ENCODE results near the gene CUBN. TPM values are rescaled to one million over a fixed set of nuclear protein-coding genes. Genes with fewer than 3 reads are reported as not detected.

The CUBN gene
- total RNA-seq, 1 experiment from 2014 or later, result 4.6 TPM

- H3K9me3 Mint-ChIP-seq (ENCODE audit: unreplicated experiment), result no peaks in the 10 kb centered on the region
- no peaks in the 10 kb centered on the region for H3K36me3 Mint-ChIP-seq (ENCODE audit: insufficient read depth, unreplicated experiment)
- no peaks in the 10 kb centered on the region for H3K27me3 ChIP-seq (replicated peaks; ENCODE audit: control insufficient read depth, insufficient read depth, low read length)
- no peak overlapping the region for H3K27ac Mint-ChIP-seq (ENCODE audit: unreplicated experiment)
- POLR2A ChIA-PET, result no interaction called here
- no peaks in the 10 kb centered on the region for H3K27me3 Mint-ChIP-seq (ENCODE audit: insufficient read depth, unreplicated experiment)
- H3K4me1 ChIP-seq, result no peaks in the 10 kb centered on the region
- no peaks in the 10 kb centered on the region for H3K9me3 ChIP-seq
- no peak overlapping the region for H3K4me3 ChIP-seq (ENCODE audit: low read depth, low read length)
- H3K4me3 Mint-ChIP-seq (ENCODE audit: unreplicated experiment), result no peak overlapping the region
- TF ChIP-seq CTCF (IDR thresholded peaks at IDR 0.05; ENCODE audit: insufficient read depth in 1 of 2, low read depth in 1 of 2, low read length in 1 of 2, severe bottlenecking in 1 of 2, unreplicated experiment in 1 of 2), result no peak
- H3K36me3 ChIP-seq (ENCODE audit: control insufficient read depth, insufficient read depth, low read length), result no peaks in the 10 kb centered on the region
- DNase-seq, result no peak
- intact Hi-C loops (cut with micrococcal nuclease; ENCODE audit: unreplicated experiment), result no loop called here
- no peaks in the 10 kb centered on the region for H3K4me1 Mint-ChIP-seq (ENCODE audit: low read depth, unreplicated experiment)
- BruUV-seq (replicated peaks), result no TSS peak
- CTCF ChIA-PET, result no interaction called here
Measured at GRCh38 chr10:17029581-17030271, 99.9 kb downstream of the CUBN start.

GRCh38 chr10:17029239-17029580 is 100.4 kb downstream of the CUBN start:
- no peak overlapping the region for H3K4me3 ChIP-seq (ENCODE audit: low read depth, low read length)
- no peaks in the 10 kb centered on the region for H3K36me3 ChIP-seq (ENCODE audit: control insufficient read depth, insufficient read depth, low read length)
- no peak overlapping the region for H3K27ac Mint-ChIP-seq (ENCODE audit: unreplicated experiment)

GRCh38 chr10:17028798-17029197 is 100.8 kb downstream of the CUBN start:
- Histone ChIP-seq H3K4me3 (ENCODE audit: low read depth, low read length) (no peak overlapping the region), H3K9me3 (no peaks in the 10 kb centered on the region), H3K27me3 (replicated peaks; ENCODE audit: control insufficient read depth, insufficient read depth, low read length) (no peaks in the 10 kb centered on the region), H3K4me1 (no peaks in the 10 kb centered on the region), H3K36me3 (ENCODE audit: control insufficient read depth, insufficient read depth, low read length) (no peaks in the 10 kb centered on the region)
- CTCF ChIA-PET, result no interaction called here
- no peaks in the 10 kb centered on the region for H3K4me1 Mint-ChIP-seq (ENCODE audit: low read depth, unreplicated experiment)
- H3K36me3 Mint-ChIP-seq (ENCODE audit: insufficient read depth, unreplicated experiment), result no peaks in the 10 kb centered on the region
- no peak overlapping the region for H3K27ac Mint-ChIP-seq (ENCODE audit: unreplicated experiment)
- no TSS peak for BruUV-seq (replicated peaks)
- H3K27me3 Mint-ChIP-seq (ENCODE audit: insufficient read depth, unreplicated experiment), result no peaks in the 10 kb centered on the region
- POLR2A ChIA-PET, result no interaction called here
- no peak for TF ChIP-seq CTCF (IDR thresholded peaks at IDR 0.05; ENCODE audit: insufficient read depth in 1 of 2, low read depth in 1 of 2, low read length in 1 of 2, severe bottlenecking in 1 of 2, unreplicated experiment in 1 of 2)
- H3K9me3 Mint-ChIP-seq (ENCODE audit: unreplicated experiment), result no peaks in the 10 kb centered on the region
- no peak for DNase-seq
- intact Hi-C loops (cut with micrococcal nuclease; ENCODE audit: unreplicated experiment), result no loop called here
- H3K4me3 Mint-ChIP-seq (ENCODE audit: unreplicated experiment), result no peak overlapping the region

More at GRCh38 chr10:17029239-17029580, 100.4 kb downstream of the CUBN start:
- Mint-ChIP-seq H3K27me3 (ENCODE audit: insufficient read depth, unreplicated experiment) (no peaks in the 10 kb centered on the region), H3K4me3 (ENCODE audit: unreplicated experiment) (no peak overlapping the region), H3K36me3 (ENCODE audit: insufficient read depth, unreplicated experiment) (no peaks in the 10 kb centered on the region), H3K9me3 (ENCODE audit: unreplicated experiment) (no peaks in the 10 kb centered on the region), H3K4me1 (ENCODE audit: low read depth, unreplicated experiment) (no peaks in the 10 kb centered on the region)
- Histone ChIP-seq H3K4me1 (no peaks in the 10 kb centered on the region), H3K27me3 (replicated peaks; ENCODE audit: control insufficient read depth, insufficient read depth, low read length) (no peaks in the 10 kb centered on the region), H3K9me3 (no peaks in the 10 kb centered on the region)
- POLR2A ChIA-PET, result no interaction called here
- no peak for DNase-seq
- CTCF ChIA-PET, result no interaction called here
- no peak for TF ChIP-seq CTCF (IDR thresholded peaks at IDR 0.05; ENCODE audit: insufficient read depth in 1 of 2, low read depth in 1 of 2, low read length in 1 of 2, severe bottlenecking in 1 of 2, unreplicated experiment in 1 of 2)
- intact Hi-C loops (cut with micrococcal nuclease; ENCODE audit: unreplicated experiment), result no loop called here
- no TSS peak for BruUV-seq (replicated peaks)

All from Caco-2 (cell line).